ENCODE results near the gene MND1.

The MND1 gene

DNA sequence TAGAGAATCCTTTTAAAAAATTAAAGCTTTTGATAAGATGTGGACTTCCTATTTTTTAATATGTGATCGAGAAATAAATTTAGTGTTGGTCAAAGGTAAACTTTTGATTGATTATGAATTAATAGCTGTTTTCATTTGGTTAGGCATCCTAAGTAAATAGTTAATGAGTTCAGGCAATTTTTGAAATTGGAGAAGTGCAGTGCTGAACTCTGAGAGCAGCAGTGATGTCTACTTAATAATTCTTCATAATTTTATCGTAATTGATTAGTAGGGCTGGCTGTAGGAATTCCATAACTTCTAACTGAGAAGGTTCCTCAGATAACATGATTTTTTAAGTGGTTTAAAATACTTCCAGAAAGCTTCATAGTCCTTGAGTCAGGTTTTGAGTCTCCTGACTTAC lies 1.5 kb downstream of the MND1 start:
- no peak for DNase-seq

DNA sequence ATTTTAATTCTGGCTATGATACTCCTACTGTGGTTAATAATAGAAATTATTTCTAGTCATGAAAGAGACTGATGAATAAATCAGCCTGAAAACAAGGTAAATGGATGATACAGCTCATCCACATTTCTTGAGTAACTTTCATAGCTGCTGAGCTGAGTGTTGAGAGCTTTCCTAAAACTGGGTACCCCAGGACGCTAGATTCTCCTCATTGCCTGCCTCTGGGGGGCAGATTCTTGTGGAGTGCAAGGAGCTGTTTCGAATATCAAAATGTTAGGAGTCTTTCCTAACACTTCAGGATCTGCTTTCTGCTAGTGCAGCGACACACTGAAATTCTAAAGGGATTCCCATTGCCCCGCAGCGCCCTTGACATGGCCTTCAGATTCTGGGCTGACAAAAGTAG lies 2.1 kb downstream of the MND1 start:
- peak in 2 of 58 donors; percentile 5 to 6 for DNase-seq

DNA sequence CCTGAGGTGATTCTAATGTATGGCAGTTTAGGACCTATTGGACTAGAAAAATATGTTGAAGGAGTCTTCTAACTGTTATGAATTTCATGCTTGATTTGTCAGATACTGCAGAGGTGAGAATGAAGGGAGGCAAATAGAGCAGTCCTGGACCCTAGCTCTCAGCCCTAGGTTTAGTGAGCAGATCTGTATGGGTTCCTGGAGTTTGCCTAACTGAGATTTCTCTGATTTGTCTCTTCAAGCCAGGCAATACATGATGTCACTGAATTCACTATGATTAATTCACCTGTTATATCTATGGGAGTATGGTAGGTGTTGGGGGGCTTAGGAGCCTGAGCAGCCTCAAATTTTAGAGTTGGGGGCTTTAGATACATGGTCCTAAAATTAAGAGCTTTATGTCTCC lies 2.6 kb downstream of the MND1 start:
- DNase-seq, result no peak

DNA sequence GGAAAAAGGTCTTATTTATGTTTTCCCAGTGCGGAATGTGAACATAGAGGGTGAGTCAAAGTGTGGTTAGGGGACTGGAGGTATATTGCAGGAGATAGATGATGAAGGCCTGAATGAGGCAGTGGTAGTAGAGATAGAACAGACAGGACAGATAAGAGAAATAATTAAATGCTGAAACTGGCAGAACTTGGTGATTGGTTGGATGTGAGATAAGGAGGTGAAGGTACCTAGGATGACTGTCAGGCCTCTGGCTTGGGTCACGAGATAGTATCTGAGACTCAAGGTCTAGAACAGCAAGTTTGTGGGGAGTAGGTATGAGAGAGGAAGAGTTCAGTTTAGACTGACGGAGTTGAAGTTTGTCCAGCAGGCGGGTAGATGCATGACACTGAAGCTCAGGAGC lies 3.5 kb downstream of the MND1 start:
- DNase-seq, result no peak

DNA sequence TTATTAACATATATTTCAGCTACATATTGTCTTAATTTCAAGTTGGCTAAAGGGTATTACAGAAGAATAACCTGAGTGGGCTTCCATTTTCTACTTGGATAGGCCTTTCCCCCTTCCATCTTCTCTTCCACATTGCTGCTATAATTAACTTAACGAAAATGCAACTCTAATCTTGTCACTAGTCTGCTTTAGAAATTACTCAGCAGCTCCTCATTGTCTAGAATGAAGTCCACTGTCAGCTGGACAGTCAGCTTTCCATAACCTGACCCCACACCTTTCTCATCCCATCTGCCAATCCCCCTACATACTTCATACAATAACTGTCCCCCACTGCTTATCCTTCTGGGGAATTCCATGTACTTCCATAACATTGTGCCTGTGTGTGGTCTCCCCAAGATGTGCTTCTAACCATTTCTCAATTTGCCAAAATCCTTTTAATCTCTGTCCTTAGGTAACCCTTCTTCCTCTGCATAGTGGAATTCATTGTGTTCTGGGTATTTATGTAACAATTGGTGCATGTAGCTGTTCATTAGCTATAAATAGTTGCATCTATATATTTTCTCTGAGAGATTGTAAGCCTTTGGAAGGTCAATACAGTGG lies 4.8 kb downstream of the MND1 start:
- no peak for DNase-seq

DNA sequence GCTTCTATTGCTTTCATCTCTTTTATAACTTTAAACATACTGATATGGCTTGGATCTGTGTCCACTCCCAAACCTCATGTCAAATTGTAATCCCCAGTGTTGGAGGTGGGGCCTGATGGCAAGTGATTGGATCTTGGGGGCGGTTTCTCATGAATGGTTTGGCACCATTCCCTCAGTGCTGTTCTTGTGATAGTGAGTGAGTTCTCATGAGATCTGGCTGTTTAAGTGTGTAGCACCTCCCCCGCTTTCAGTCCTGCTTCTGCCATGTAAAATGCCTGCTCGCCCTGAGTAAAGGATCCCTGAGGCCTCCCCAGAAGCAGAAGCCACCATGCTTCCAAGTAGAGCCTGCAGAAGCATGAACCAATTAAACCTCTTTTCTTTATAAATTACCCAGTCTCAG lies 17.7 kb downstream of the MND1 start:
- DNase-seq, result no peak

DNA sequence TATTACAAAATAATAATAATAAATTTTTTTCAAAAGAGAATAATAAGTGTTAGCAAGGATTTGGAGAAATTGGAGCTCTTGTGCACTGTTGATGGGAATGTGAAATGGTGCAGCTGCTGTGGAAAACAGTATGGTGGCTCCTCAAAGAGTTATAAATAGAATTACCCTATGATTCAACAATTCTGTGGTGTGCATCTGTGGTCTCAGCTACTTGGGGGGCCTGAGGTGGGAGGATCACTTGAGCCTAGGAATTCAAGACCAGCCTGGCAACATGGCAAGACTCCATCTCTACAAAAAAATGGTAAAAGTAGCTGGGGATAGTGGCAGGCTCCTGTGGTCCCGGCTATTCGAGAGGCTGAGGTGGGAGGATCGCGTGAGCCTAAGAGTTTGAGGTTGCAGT lies 19.6 kb downstream of the MND1 start:
- no peak for DNase-seq

DNA sequence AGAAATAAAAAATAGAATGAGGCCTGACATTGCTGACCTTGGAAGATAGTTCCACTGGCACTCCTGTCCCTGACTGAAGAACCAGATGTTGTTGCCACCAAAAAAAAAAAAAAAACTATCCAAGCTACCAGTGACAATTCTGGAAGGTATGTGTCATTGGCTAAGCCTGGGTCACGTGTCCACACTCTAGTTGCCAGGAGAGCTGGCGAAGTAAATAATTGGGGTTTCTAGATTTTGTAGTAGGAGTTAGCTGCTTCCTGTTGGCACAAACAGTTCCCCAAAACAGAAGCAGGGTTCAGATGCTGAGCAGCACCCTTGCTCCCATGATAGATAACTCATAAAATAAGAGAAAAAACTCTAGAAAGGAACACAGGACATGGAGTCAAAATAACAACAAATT lies 20.5 kb downstream of the MND1 start:
- DNase-seq, result no peak

DNA sequence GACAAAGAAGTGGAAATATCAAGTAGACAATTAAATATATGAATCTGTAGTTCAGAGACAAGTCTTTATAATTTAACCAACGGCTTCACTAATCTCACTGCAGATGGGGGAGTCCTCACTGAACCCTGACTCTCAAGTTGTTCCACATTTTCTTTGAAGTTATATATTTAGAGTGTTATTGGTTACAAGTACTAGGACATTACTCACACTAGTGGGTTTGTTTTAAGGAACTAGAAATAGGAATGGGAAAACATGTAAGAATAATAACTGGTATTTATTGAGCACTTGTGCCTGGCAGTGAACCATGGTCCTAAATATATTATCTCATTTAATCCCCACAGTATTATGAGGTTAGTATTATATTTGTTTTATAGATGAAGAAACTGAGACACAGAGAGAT lies 22.0 kb downstream of the MND1 start:
- no peak for DNase-seq

DNA sequence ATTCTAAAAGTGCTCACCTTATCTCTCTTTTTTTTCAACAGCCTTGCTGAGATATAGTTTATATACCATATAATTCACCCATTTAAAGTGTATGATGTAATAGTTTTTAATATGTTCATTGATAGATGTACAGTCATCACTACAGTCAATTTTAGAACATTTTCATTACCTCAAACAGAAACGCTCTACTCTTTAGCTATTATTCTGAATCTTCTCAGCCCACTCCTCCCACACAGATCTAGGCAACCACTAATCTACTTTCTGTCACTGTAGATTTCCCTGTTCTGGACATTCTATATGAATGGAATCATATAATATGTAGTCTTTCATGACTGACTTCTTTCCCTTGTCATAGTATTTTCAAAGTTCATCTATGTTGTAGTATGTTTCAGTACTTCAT lies 22.6 kb downstream of the MND1 start:
- no peak for DNase-seq

DNA sequence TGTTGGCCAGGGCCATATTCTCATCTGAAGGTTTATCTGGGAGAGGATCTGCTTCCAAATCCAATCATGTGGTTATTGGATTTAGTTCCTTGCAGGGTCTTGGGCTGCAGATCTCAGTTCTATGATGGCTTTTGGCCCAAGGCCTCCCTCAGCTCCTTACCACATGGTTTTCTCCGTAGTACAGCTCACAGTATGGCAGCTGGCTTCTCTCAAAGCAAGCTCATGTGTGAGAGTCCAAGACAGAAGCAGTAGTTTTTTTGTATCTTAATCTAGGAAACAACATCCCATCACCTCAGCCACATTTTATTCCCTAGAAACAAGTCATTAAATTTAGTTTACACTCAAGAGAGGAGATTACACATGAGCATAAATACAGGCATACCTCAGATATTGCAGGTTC lies 24.5 kb downstream of the MND1 start:
- DNase-seq, result no peak

DNA sequence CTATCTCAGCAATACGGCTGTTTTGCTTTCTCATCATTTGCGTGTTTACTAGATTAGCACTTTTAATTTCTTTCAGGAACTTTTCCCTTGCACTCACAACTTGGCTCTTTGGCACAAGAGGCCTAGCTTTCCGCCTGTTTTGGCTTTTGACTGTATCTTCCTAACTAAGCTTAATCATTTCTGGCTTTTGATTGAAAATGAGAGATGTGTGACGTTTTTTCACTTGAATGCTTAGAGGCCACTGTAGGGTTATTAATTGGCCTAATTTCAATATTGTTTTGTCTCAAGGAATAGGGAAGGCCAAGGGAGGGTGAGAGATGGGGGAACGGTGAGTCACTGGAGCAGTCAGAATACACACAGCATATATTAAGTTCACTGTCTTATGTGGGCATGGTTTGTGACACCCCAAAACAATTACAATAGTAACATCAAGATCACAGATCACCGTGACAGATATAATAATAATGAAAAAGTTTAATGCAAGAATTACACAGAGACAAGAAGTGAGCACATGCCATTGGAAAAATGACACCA lies 27.3 kb downstream of the MND1 start:
- DNase-seq, result no peak

DNA sequence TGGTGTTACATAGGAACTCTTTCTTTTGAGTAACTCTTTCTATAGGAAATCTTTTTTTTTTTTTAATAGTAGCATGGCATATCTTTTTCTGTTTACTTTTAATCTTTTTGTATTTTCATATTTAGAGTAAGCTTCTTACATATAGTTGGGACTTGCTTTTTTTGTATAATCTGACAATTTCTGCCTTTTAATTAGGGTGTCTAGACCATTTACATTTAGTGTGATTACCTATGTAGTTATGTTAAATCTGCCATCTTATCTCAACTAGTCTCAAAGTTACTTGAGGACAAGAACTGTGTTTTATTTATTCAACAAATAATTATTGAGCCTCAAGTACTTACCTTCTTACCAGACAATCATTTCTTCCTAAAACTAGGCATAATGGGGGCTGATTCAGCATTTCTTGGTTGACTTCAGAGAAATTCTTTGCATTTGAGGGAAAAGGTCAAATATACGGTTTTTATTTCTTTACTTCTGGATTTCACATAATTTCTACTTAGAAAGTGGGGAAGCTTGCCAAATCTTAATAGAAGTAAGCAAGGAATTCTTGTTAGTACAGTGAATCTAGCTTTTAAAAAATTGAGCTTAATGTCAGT lies 28.6 kb downstream of the MND1 start:
- no peak for DNase-seq

DNA sequence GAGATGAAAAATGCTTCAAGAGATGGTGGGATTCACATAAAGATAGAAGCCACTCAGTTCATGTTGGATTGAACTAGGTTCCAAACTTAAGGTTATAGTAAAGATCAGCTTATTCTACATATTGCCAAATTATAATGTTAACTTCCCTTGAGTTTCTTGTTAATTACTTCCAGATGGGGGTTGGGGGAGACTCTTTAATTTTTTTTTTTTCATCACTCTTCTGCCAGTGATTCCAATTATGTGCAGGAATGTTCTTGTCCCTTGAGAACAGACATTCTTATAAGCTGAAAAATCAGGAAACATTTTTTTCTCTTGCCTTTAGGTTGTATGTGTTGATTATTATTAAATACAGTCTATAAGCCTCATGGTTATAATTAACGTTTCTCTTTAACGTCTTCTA lies 30.0 kb downstream of the MND1 start:
- DNase-seq, result no peak

DNA sequence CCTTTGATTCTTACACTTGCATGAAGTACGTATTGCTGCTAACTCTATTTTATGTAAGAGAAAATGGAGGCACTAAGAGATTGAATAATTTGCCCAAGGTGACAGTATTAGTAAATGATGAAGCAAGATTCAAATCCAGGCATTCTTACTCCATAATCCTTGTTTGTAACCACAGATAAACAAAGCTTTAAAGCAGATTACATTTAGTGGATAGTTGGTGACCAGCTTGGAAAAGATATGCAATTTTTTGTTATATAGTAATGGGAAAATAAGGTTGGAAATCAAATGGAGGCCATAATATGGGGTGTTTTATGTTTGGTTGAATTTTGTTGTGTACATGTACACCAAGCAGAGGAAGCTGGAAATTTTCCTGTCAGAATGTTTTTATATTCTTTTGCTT lies 30.8 kb downstream of the MND1 start:
- DNase-seq, result no peak

DNA sequence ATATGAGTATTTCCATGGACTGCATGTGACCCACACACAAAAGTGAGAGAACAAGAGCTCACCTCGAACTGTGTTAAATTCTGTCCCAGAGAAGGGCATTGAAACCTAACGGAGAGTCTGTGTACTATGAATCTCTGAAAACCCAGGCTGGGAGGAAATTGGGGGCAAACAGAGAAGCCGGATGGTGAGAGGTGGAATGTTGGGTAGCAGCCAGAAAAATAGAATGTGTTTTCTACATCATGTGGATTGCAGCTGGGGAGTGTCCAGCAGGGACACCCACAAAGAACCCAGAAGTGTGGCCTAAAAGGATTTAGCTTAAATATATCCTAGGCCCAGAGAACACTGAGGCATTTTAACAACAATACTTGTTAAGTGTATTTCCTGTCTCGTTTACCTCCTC lies 38.6 kb downstream of the MND1 start:
- DNase-seq, result peak in 1 of 58 donors; percentile 25

DNA sequence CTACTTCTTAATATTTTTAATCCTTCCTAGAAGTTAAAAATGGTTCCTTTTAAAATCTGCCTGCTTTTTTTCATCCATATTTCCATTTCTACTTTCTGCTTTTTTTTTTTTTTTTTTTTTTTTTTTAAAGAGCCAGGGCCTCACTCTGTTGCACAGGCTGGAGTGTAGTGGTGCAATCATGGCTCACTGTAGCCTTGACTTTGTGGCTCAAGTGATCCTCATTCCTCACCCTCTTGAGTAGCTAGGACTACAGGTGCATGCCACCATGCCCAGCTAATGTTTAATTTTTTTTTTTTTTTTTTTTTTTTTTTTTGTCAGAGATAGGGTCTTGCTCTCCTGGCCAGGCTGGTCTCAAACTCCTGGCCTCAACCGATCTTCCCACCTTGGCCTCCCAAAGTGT lies 39.7 kb downstream of the MND1 start:
- no peak for DNase-seq

DNA sequence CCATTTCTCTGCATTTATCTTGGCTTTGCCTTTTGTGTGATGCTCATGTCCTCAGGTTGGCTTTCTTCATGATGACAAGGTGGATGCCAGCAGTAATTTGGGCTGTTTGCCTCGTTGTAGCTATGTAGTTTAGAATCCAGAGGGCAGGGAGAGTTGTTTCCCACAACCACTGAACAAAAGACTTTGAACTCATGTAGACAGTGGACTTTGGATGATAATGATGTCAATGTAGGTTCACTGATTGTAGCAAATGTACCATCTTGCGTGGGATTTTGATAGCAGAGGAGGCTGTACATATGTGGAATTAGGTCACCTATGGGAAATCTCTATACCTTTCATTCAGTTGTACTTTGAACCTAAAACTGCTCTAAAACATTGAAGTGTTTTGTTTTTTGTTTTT lies 41.3 kb downstream of the MND1 start:
- DNase-seq, result no peak

DNA sequence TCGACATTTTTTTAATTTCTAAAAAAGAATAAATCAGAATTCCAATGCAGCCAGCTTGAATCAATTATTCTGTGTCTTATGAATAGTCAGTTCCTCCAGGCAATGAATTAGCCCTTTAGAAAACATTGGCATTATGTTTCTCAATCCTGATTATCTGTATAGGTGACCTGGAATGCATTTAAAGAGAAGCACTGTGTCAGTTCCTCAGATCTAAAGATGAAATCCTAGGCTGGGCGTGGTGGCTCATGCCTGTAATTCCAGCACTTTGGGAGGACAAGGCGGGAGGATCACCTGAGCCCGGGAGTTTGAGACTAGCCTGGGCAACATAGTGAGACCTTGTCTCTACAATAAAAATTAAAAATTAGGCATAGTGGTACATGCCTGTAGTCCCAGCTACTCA lies 43.5 kb downstream of the MND1 start:
- no peak for DNase-seq

DNA sequence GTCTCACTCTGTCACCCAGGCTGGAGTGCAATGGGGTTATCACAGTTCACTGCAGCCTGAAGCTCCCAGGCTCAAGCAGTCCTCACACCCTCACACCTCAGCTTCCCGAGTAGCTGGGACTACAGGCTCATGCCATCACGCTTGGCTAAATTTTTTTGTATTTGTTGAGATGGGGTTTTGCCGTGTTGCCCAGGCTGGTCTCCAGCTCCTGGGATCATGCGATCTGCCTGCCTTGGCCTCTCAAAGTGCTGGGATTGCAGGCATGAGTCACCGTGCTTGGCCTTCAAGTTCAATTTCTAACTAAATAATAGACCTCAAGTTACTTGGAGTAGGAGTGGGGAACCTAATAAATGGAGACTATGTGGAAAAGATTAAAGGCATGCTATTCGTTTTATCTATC lies 48.9 kb downstream of the MND1 start:
- peak in 2 of 58 donors; percentile 1 to 3 for DNase-seq

DNA sequence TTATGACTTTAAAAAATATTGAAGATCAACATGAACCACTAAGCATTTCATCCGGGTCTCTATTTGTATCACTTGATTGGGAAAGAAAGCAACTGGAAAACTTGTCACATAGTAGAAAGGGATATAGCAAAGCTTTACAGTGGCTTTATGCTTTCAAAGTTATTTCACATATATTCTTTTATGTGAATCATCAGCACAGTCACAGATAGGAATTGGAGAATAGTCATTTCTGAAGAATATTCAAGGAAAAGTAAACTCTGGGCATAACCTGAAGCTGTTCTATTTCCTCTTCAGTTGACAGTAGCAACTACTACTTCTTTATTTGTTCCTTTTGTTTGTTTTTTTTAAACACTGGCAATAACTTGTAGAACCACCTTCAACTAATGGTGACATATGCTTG lies 50.5 kb downstream of the MND1 start:
- DNase-seq, result no peak

DNA sequence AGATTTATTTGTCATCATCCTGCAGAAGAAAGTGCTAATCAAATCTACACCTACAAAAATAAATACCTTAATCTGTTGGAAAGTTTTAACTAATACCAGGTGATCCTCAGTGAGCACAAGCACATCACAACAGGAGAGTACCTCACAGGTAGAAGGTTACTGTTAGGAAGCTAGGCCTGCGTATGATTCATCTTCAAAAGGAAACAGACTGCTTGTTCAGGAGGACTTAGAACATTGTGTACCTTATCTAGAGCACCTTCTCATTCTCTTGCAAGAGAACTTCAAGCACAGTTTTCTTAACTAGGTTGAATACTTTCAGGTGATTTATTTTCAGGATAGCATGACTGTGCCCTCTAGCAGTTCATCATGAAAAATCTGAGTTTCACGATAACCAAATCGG lies 54.2 kb downstream of the MND1 start:
- DNase-seq, result no peak

DNA sequence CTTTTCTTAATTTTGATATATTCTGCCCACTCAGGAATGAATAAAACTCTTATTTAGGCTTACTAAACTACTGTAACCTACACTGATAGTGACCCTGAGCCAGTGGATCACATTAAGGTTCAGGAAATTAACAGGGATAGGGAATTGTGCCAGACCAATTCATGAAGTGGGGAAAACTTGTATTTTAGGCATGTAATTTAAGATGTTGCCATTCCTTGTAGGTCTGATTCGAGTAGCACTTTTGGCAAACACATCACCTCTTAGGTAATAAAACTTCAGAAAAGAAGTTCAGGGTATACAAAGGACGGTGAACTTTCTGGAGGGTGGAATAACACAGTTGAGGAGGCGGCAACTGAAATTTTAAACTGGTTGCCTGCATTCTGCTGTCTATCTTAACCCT lies 54.9 kb downstream of the MND1 start:
- DNase-seq, result no peak

DNA sequence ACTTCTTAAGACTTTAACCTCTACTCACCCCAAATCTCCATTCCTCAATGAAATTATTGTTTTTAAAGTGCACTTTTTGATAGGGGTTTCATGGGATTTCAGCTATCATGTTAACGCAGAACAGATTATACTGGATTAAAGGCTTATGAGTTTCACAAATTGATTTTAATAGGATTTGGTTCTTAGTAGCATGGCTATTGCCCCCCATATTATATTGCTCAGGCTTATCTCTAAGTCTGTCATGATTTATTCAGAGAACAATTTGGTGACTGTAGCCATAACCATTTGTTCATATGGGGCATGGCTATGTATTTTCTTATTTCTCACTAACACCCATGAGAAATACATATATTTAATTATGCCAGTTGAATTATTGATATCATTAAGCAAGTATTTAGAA lies 57.0 kb downstream of the MND1 start:
- DNase-seq, result no peak

All from anterior cingulate cortex (tissue), 58 donors.